Erythroblast (primary cell): ENCODE measurements around the gene BUB1B.

ENCODE experiments used
- GATA1 ChIP-seq: IDR thresholded peaks from 2 replicates; pipeline ENCODE4 v1.6.1; 2011; ENCODE audit warnings: low read depth, mild to moderate bottlenecking, control low read depth, low read length, moderate library complexity
- POLR2A ChIP-seq: IDR thresholded peaks from 2 replicates; pipeline ENCODE4 v1.6.1; 2011; ENCODE audit warnings: mild to moderate bottlenecking, low read length

- no peak for TF ChIP-seq POLR2A
- no peak for TF ChIP-seq GATA1
Measured at GRCh38 chr15:40250771-40251483, 90.1 kb downstream of the BUB1B start.
